ENCODE results near the gene SRA1.

DNA sequence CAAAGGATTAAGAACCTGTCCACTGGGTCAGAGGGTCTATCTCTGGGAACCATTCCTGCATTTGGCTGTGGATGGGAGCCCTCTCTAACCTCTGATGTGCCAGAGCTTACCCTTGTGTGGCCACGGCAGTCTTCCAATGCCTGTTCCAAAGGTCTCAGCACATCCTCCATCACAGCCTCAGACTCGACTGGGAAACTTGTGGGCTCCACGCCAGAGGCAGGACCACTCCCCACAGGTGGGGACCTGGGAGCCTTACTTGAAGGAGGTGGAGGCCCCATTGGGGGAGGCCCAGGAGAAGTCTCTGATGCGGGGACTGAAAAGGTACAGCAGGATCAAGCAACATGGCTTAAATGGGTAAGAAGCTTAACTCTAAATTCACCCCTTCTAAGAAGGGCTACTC, 5.4 kb downstream of the SRA1 start:
- no peak for TF ChIP-seq CTCF (IDR thresholded peaks at IDR 0.05)
- no peak for TF ChIP-seq POLR2A (IDR thresholded peaks at IDR 0.05)
